Stimulated activated CD4-positive, alpha-beta T cell treated with anti-CD3 and anti-CD28 coated beads, Interleukin-2, amount 100 ng/mL, for 48 hours (primary cell): ENCODE data around the gene SPINK8.

Source experiments
- DNase-seq, 2 donors: peaks; one replicate each; pipeline ENCODE4 v3.0.0-alpha.2; 2020

SPINK8 gene

GRCh38 chr3:48320996-48321395, 12.5 kb downstream of the SPINK8 start:
- DNase-seq = no peak

- DNase-seq = no peak
Observed at GRCh38 chr3:48318713-48319468, 14.6 kb downstream of the SPINK8 start.

- no peak for DNase-seq
Observed at GRCh38 chr3:48314542-48314941, 18.9 kb downstream of the SPINK8 start.

- DNase-seq = no peak
Observed at GRCh38 chr3:48306860-48307530, 26.5 kb downstream of the SPINK8 start.

- no peak for DNase-seq
Observed at GRCh38 chr3:48306290-48306689, 27.2 kb downstream of the SPINK8 start.

GRCh38 chr3:48305396-48305795, 28.1 kb downstream of the SPINK8 start:
- DNase-seq = no peak

GRCh38 chr3:48303021-48303420, 30.4 kb downstream of the SPINK8 start:
- DNase-seq = no peak

GRCh38 chr3:48301800-48302166, 31.7 kb downstream of the SPINK8 start:
- DNase-seq = peak; percentile 6 to 20

- DNase-seq = peak; percentile 94 to 97
Observed at GRCh38 chr3:48301020-48301799, 32.3 kb downstream of the SPINK8 start, which contains the start of gene NME6. Gene NME6, minus strand, starts transcription at chr3:48301367.

- peak; percentile 9 to 30 for DNase-seq
Observed at GRCh38 chr3:48299746-48300712, 33.4 kb downstream of the SPINK8 start.

GRCh38 chr3:48297111-48297810, 36.2 kb downstream of the SPINK8 start:
- no peak for DNase-seq

- DNase-seq = no peak
Observed at GRCh38 chr3:48296699-48297098, 36.8 kb downstream of the SPINK8 start.

GRCh38 chr3:48294611-48295263, 38.7 kb downstream of the SPINK8 start:
- no peak for DNase-seq

- DNase-seq = no peak
Observed at GRCh38 chr3:48289659-48290058, 43.8 kb downstream of the SPINK8 start.

GRCh38 chr3:48287034-48287433, 46.4 kb downstream of the SPINK8 start:
- no peak for DNase-seq

GRCh38 chr3:48286308-48286707, 47.2 kb downstream of the SPINK8 start:
- DNase-seq = no peak

GRCh38 chr3:48285675-48286074, 47.8 kb downstream of the SPINK8 start:
- DNase-seq = no peak

GRCh38 chr3:48285132-48285531, 48.3 kb downstream of the SPINK8 start:
- no peak for DNase-seq

- no peak for DNase-seq
Observed at GRCh38 chr3:48280881-48281280, 52.6 kb downstream of the SPINK8 start.

GRCh38 chr3:48278884-48279559, 54.4 kb downstream of the SPINK8 start:
- DNase-seq = no peak
